OCI-LY7 (cell line): ENCODE results near the gene SUN2.

Source experiments
- CTCF ChIP-seq: fragments of 200-600 bp; sonication (generic); conservative IDR thresholded peaks from 2 replicates; pipeline ENCODE4 v1.5.1; 2014; ENCODE audit warnings: mild to moderate bottlenecking, antibody characterized with exemption, low read length, moderate library complexity, mixed read lengths
- EZH2phosphoT487 ChIP-seq: fragments of 200-600 bp; sonication (generic); IDR thresholded peaks from 2 replicates; pipeline ENCODE4 v1.6.1; 2018; ENCODE audit warnings: low read depth, borderline replicate concordance, mild to moderate bottlenecking, mixed run types, antibody characterized with exemption, low read length, moderate library complexity, mixed read lengths

GRCh38 chr22:38751422-38752346, 4.1 kb downstream of the SUN2 start:
- TF ChIP-seq CTCF (no peak), EZH2phosphoT487 (no peak)
